ENCODE measurements around the gene CLCNKA.

GRCh38 chr1:15988856-15989736 is 32.7 kb upstream of the CLCNKA start:
- TF ChIP-seq CTCF (IDR thresholded peaks at IDR 0.05) (no peak), POLR2A (IDR thresholded peaks at IDR 0.05) (no peak)

Data from adrenal gland (tissue), 5 donors.